Measurements from ENCODE around the gene DBX1.

Gene DBX1

GRCh38 chr11:20120134-20120925, 39.9 kb downstream of the DBX1 start:
- DNase-seq: no peak

GRCh38 chr11:20119315-20119714, 41.0 kb downstream of the DBX1 start:
- no peak for DNase-seq

DNA sequence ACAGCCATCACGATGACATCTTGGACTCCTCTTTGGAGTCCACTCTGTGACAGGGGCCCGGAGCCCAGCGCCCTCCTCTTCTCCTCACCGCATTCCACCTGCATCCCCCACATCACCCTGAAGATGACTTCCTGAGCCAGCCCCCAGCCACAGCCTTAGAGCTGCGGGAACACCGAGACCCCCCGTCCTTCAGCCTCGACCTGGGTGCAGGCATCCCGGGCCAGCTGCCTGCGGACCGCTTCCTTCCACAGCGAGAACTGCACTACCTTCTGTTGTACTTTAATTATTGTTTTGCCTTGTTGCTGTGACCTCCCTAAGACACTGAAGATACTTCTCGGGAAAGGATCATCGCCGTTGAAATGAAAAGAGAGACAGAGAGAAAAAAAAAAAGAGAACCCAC, 42.1 kb downstream of the DBX1 start:
- DNase-seq: no peak

GRCh38 chr11:20117291-20117690, 43.0 kb downstream of the DBX1 start:
- DNase-seq: no peak

DNA sequence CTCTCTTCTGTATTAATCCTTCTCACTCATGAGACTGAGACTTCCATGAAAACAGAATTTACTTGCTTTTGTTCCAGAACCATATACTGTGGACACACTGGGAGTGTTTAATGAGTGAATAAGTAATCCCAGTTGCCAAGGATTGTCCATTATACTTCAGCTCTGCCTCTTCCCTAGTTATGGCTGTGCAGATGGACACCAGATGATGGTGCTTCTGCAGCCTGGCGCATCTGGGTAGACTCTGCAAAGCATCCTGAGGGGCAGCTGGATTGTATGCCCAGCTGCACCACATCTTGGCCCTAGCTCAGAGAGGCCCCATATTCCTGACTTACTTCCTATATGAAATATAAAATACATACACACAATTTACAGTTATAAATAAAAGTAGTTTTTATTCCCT, 43.5 kb downstream of the DBX1 start:
- no peak for DNase-seq

DNA sequence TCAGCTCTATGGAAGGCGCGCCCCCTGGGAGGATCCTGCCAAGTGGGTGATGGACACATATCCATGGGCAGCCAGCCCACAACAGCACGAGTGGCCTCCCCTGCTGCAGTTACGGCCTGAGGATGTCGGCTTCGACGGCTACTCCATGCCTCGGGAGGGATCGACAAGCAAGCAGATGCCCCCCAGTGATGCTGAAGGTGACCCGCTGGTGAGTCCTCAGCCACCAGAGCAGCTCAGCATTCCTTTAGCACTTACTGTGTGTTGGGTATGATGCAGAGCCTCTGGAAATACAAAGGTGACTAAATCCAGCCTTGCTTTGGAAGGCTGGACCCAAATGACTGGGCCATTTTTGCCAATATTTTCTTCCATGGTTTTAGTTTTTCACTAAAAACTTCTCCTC, 45.7 kb downstream of the DBX1 start:
- DNase-seq: no peak

- no peak for DNase-seq
Observed at GRCh38 chr11:20113149-20113438, 47.2 kb downstream of the DBX1 start.

DNA sequence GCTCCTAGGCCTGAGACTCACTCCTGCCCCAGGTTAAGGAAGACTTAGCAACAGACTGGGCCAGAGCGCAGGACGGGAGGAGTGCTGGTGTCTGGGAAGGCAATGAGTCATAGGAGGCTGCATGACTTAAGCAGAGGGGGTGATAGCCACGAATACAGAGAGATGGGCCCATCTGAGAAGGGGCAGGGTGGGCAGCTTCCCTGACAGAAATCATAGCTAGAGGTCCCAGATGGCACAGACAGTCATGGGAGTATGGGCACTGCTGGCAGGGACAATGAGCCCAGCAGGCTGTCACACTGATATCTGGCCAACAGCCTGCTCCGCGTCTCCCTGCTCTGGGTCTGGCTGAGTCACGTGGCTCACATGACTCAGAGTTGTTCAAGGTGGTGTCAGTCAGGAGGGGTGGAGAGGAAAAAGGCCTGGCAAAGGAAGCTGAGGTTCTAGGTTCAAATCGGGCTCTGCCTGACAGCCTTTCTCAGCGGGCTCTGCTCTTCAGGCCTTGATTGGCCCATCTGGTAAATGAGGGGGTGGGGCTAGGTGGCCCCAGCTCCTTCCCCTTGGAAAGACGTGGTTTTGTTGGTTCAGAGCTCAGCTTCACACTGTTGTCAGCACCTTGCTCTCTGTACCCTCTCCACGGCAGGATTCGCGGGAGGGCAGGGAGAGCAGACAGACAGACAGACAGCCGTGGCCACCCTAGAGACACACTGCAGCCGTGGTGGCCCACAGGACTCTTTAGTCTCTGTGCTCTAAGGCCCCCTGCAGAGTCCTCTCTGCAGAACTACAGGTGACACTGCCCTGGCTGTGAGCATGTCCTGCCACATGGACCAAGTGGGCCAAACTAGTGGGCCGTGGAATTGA, 47.8 kb downstream of the DBX1 start:
- DNase-seq: peak; percentile 5 to 8

DNA sequence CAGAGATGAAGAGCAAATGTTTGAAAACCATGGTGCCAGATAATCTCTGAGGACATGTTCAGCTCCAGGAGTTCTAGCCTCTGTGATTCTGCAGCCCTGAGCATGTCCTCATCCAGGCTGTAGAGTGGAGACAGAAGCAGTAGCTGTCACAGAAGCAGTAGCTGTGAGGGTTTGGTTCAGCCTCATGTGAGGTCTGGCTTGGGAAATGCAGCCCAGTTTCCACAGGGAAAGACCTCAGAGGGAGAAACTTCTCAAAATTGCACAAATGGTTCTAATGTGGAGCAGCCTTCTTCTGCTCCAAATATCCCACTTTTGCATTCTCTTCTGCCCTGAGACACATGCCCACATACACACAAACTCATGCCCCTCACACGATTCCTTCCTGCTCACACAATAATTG, 48.4 kb downstream of the DBX1 start:
- no peak for DNase-seq

DNA sequence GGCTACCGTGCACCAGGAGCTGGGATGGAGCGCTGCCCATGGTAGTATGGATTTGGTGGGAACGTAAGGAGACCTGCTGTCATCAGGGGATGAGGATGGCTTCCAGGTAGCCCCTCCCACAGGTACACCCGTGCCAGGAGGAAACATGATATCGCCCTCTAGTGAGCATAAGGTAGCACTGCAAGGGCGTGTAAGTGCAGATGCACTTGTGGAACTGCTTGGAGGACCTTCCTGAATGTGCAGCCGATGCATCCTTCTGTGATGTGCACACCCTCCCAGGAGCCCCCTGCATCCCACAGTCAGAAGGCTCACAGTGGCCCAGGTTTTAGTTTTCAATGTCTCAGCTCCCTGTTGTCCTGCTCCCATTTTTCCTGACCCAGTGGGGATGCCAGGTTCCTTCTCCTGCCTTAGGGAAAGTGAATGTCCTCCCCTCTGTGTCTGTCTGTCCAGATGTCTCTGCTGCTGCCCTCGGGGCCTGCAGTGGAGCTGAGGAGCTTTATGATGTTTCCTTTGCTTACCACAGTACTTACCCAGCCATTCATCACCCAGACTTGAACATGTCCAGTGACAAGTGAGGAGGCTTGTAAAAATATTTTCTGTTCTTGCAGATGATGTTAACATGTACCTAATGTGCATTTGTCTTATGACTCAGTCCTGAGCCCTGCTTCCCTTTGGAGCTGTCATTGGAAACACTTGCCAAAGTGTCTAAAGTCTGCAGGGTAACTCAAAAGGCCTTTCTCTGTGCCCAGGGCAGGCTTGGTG, 49.2 kb downstream of the DBX1 start:
- DNase-seq: peak; percentile 22 to 42

DNA sequence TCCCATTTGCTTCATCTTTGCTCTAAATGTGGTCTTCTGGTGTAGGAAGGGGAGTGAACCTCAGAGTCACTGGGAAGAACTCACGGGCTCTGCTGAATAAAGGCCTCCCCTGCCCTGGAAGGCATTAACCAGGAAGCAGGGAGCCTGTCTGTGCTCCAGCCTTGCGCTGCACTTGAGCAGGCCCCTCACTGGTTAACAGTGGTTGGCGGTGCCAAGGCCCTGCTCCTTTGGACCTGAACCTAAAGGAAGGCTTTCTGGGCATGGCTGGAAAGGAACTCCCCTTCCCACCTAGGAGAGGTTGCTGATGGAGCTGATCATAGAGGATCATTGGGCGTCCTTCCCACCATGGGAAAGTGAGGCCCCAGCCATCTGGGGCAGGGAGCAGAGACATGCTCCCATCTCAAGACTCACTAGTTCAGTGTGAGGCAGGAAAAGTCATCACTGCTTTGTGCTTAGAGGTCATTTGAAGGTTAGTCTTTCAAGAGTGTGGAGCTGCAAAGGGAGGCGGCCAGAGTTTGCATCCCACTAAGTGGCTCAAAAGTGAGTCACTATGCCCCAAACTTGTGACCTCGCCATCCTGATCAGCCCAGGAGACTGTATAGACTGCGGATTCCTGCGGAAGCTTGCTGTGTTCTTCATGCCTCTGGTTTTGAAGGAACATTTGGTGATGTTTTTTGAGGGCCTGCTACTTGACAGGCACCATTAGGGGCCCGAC, 50.4 kb downstream of the DBX1 start:
- DNase-seq: no peak

Data from inflammatory macrophage (primary cell).